Measurements from ENCODE around the gene KDM4B. TPM values are rescaled to one million over a fixed set of nuclear protein-coding genes. Genes with fewer than 3 reads are reported as not detected.

Gene KDM4B
- total and polyA plus RNA-seq, 7 donors: 9.3 to 45.9 (median 29.5) TPM

DNA sequence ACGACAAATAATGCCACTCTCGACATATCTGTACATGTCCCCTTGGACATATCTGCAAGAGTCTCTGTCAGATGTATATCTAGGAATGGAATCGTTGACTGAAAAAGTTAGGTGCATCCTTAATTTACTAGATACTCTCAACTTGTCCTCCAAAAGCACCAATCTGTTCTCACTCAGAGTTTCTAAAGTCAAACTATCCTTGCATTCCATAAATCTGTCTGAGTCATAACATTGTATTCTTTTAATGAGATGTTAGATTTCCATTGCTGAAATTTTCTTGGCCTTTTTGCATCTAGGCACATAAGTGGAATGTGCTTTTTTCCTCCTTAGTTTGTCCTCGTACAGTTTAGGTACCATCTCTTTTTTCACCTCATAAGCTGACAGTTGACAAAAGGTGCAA lies 231.9 kb downstream of the KDM4B start:
- intact Hi-C loops (cut with DNase I): no loop called here
- H3K4me3 ChIP-seq: no peak overlapping the region
- TF ChIP-seq, protein P1, sequence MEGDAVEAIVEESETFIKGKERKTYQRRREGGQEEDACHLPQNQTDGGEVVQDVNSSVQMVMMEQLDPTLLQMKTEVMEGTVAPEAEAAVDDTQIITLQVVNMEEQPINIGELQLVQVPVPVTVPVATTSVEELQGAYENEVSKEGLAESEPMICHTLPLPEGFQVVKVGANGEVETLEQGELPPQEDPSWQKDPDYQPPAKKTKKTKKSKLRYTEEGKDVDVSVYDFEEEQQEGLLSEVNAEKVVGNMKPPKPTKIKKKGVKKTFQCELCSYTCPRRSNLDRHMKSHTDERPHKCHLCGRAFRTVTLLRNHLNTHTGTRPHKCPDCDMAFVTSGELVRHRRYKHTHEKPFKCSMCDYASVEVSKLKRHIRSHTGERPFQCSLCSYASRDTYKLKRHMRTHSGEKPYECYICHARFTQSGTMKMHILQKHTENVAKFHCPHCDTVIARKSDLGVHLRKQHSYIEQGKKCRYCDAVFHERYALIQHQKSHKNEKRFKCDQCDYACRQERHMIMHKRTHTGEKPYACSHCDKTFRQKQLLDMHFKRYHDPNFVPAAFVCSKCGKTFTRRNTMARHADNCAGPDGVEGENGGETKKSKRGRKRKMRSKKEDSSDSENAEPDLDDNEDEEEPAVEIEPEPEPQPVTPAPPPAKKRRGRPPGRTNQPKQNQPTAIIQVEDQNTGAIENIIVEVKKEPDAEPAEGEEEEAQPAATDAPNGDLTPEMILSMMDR (IDR thresholded peaks at IDR 0.05): no peak
- DNase-seq (no peak), ATAC-seq (no peak)
- H3K27ac ChIP-seq: no peak overlapping the region
- H3K4me1 ChIP-seq: no peaks in the 10 kb centered on the region
- H3K36me3 ChIP-seq (ENCODE audit: insufficient read depth in 1 of 2, low read depth in 1 of 2): peaks cover 0 to 4% of the 10 kb centered on the region in 2 donors
- H3K9me3 ChIP-seq: peaks cover 28% of the 10 kb centered on the region
- no peaks in the 10 kb centered on the region for H3K27me3 ChIP-seq (ENCODE audit: insufficient read depth in 3 of 3, low read length in 2 of 3)
- 90 to 96% (median 91%) methylated on average over 4 of the region's 4 CpGs for WGBS, 3 donors

DNA sequence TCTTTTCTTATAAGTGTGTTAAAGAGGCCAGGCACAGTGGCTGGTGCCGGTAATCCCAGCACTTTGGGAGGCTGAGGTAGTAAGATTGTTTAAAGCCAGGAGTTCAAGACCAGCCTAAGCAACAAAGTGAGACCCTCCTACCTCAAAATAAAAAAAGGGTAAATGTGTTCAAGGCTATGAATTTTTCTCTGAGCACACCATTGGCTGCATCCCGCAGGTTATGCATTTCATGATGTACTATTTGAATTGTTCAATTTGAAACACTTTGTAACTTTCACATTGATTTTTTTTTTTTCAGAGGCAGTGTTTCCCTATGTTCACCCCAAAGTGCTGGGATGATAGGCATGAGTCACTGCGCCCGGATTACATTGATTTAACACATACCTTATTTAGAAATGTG lies 233.6 kb downstream of the KDM4B start:
- TF ChIP-seq, protein P1 (IDR thresholded peaks at IDR 0.05): no peak
- no peak for ATAC-seq
- peaks cover 28% of the 10 kb centered on the region for H3K9me3 ChIP-seq
- 97 to 98% (median 98%) methylated on average over 4 of the region's 4 CpGs for WGBS, 3 donors
- no peak overlapping the region for H3K27ac ChIP-seq
- H3K4me3 ChIP-seq: no peak overlapping the region
- H3K4me1 ChIP-seq: no peaks in the 10 kb centered on the region
- DNase-seq: no peak
- peaks cover 0 to 15% of the 10 kb centered on the region in 2 donors for H3K36me3 ChIP-seq (ENCODE audit: insufficient read depth in 1 of 2, low read depth in 1 of 2)
- intact Hi-C loops (cut with DNase I): no loop called here
- H3K27me3 ChIP-seq (ENCODE audit: insufficient read depth in 3 of 3, low read length in 2 of 3): no peaks in the 10 kb centered on the region

Other genes with a start within 250 kb of the KDM4B start
- gene DPP9, start 245.3 kb upstream of the KDM4B start, total RNA-seq: 10 to 100 TPM; 55.9 to 97.4 (median 78.6) TPM
- gene DPP9, start 245.3 kb upstream of the KDM4B start, polyA plus RNA-seq: 100 to 1,000 TPM in 2 of 3 donors, 10 to 100 TPM in 1; 64.6 to 138 (median 108) TPM
- gene FEM1A, start 177.4 kb upstream of the KDM4B start, total RNA-seq: 100 to 1,000 TPM; 135 to 210 (median 149) TPM
- 100 to 1,000 TPM in 1 of 3 donors, 10 to 100 TPM in 2; 63.2 to 214 (median 96.3) TPM for gene FEM1A, start 177.4 kb upstream of the KDM4B start, polyA plus RNA-seq
- 10 to 100 TPM in 3 of 4 donors, 1 to 10 TPM in 1; 9.0 to 17.0 (median 14.2) TPM for gene TICAM1, start 137.4 kb upstream of the KDM4B start, total RNA-seq
- gene TICAM1, start 137.4 kb upstream of the KDM4B start, polyA plus RNA-seq: 10 to 100 TPM in 1 of 3 donors, 1 to 10 TPM in 2; 7.4 to 11.4 (median 8.7) TPM
- 100 to 1,000 TPM in 2 of 4 donors, 10 to 100 TPM in 2; 67.2 to 251 (median 90.0) TPM for gene PLIN3, start 101.4 kb upstream of the KDM4B start, total RNA-seq
- 100 to 1,000 TPM in 2 of 3 donors, 10 to 100 TPM in 1; 75.3 to 309 (median 142) TPM for gene PLIN3, start 101.4 kb upstream of the KDM4B start, polyA plus RNA-seq
- gene ARRDC5, start 66.2 kb upstream of the KDM4B start, total RNA-seq: not detected
- not detected for gene ARRDC5, start 66.2 kb upstream of the KDM4B start, polyA plus RNA-seq
- 1 to 10 TPM in 1 of 4 donors, under 1 TPM in 3; 0.17 to 1.8 (median 0.43) TPM for gene UHRF1, start 59.6 kb upstream of the KDM4B start, total RNA-seq
- 1 to 10 TPM in 1 of 3 donors, under 1 TPM in 2; 0.22 to 1.9 (median 0.27) TPM for gene UHRF1, start 59.6 kb upstream of the KDM4B start, polyA plus RNA-seq

Measured in psoas muscle (tissue), 8 donors.